ENCODE data around the gene DDN.

DNA sequence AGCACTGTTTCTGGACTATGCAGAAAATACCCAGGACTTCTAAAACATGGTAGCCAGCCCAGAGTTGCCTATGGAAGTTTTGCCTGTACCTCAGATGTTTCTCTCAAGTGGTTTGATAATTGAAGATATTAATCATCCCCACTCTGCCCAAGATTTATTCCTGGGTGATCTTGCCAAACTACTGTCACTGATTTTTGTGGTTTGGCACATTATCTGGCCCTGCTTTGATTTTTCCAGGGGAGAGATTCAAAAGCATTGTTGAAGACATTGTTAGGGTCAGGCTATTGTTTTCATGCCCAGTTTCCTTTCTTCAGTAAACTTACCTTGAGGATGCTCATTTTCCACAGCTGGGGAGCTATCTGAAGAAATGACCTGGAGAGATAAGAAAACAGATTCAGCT lies 13.6 kb upstream of the DDN start:
- no peak for TF ChIP-seq POLR2A (IDR thresholded peaks at IDR 0.05)
- TF ChIP-seq, protein P1, sequence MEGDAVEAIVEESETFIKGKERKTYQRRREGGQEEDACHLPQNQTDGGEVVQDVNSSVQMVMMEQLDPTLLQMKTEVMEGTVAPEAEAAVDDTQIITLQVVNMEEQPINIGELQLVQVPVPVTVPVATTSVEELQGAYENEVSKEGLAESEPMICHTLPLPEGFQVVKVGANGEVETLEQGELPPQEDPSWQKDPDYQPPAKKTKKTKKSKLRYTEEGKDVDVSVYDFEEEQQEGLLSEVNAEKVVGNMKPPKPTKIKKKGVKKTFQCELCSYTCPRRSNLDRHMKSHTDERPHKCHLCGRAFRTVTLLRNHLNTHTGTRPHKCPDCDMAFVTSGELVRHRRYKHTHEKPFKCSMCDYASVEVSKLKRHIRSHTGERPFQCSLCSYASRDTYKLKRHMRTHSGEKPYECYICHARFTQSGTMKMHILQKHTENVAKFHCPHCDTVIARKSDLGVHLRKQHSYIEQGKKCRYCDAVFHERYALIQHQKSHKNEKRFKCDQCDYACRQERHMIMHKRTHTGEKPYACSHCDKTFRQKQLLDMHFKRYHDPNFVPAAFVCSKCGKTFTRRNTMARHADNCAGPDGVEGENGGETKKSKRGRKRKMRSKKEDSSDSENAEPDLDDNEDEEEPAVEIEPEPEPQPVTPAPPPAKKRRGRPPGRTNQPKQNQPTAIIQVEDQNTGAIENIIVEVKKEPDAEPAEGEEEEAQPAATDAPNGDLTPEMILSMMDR (IDR thresholded peaks at IDR 0.05) = no peak

Data from body of pancreas (tissue), 4 donors.